ENCODE results near the gene NPAS3.

The NPAS3 gene

DNA sequence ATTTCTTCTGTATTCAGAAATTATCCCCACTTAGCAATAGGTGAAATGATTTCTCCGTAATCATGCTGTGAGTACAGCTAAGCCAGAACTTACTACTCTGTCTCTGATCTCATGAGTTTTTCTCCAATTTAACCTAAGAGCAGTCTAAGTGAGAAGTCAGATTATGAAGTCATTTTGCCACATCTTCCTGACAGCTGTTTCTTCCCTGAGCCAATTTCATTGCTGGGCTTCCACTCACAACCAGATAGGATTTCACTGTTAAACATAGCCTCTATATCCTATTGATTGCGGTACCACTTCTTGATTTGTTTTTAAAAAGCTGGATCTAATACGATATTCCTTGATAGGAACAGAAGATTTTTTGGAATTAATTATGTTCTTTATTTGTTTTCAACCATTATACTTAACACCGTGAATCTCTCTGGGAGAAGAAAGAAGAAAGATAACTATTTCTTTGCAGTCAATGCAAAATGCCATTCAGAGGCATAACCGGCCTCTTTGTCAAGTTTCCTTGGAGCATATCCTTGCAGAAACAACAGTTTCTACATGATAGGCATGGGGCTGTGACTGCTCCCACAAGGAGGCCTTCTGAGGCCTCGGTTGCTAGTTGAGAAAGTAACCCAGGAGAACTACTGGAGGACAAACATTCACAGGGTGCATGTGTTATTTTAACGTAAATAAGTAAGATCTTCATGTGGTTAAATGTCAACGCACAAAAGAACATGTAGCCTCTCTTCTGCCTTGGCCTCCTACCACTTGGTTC lies 212.2 kb downstream of the NPAS3 start:
- no peak for TF ChIP-seq CTCF (IDR thresholded peaks at IDR 0.05; ENCODE audit: control extremely low read depth, extremely low read depth, low read depth, missing control alignments)
- DNase-seq (ENCODE audit: extremely low spot score) = no peak
- POLR2A ChIA-PET = no interaction called here
- CTCF ChIA-PET = no interaction called here

- no peak for TF ChIP-seq CTCF (IDR thresholded peaks at IDR 0.05; ENCODE audit: control extremely low read depth, extremely low read depth, low read depth, missing control alignments)
- ChIA-PET CTCF (no interaction called here), POLR2A (no interaction called here)
- DNase-seq (ENCODE audit: extremely low spot score) = no peak
Measured at GRCh38 chr14:33163109-33163508, 224.4 kb downstream of the NPAS3 start.

- DNase-seq (ENCODE audit: extremely low spot score) = no peak
- no peak for TF ChIP-seq CTCF (IDR thresholded peaks at IDR 0.05; ENCODE audit: control extremely low read depth, extremely low read depth, low read depth, missing control alignments)
- ChIA-PET POLR2A (no interaction called here), CTCF (interaction anchor here (1.2 kb wide), 1 partner anchor 39 kb away, joined by 3 read pairs; no protein-coding TSS in a partner anchor)
Measured at GRCh38 chr14:33163600-33163999, 224.9 kb downstream of the NPAS3 start.

GRCh38 chr14:33165144-33165925 lies 226.7 kb downstream of the NPAS3 start:
- ChIA-PET POLR2A (no interaction called here), CTCF (no interaction called here)
- DNase-seq (ENCODE audit: extremely low spot score) = no peak
- no peak for TF ChIP-seq CTCF (IDR thresholded peaks at IDR 0.05; ENCODE audit: control extremely low read depth, extremely low read depth, low read depth, missing control alignments)

- CTCF ChIA-PET = no interaction called here
- no peak for DNase-seq (ENCODE audit: extremely low spot score)
- no peak for TF ChIP-seq CTCF (IDR thresholded peaks at IDR 0.05; ENCODE audit: control extremely low read depth, extremely low read depth, low read depth, missing control alignments)
- POLR2A ChIA-PET = no interaction called here
Measured at GRCh38 chr14:33165926-33166289, 227.2 kb downstream of the NPAS3 start.

DNA sequence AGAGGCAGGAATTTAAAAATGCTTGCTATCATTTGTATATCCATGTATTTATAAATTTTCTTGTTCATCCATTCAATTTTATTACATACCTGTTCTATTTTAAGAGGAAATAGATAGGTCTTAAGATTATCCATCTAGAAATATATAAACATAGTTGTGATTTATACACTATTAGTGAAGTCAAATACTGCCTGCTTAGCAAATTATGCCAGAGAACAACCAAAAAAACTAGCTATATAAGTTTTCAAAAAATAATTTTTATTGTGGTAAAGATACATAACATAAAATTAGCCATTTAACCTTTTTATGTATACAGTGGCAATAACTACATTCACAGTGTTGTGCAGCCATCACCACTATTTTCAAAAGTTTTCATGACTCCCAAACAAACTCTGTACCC lies 237.3 kb downstream of the NPAS3 start:
- no peak for TF ChIP-seq CTCF (IDR thresholded peaks at IDR 0.05; ENCODE audit: control extremely low read depth, extremely low read depth, low read depth, missing control alignments)
- DNase-seq (ENCODE audit: extremely low spot score) = no peak
- ChIA-PET POLR2A (no interaction called here), CTCF (no interaction called here)
